ENCODE data around the gene FAM89B.

Gene FAM89B

GRCh38 chr11:65573391-65574079 is 1.2 kb downstream of the FAM89B start:
- DNase-seq (ENCODE audit: low read depth): no peak

DNA sequence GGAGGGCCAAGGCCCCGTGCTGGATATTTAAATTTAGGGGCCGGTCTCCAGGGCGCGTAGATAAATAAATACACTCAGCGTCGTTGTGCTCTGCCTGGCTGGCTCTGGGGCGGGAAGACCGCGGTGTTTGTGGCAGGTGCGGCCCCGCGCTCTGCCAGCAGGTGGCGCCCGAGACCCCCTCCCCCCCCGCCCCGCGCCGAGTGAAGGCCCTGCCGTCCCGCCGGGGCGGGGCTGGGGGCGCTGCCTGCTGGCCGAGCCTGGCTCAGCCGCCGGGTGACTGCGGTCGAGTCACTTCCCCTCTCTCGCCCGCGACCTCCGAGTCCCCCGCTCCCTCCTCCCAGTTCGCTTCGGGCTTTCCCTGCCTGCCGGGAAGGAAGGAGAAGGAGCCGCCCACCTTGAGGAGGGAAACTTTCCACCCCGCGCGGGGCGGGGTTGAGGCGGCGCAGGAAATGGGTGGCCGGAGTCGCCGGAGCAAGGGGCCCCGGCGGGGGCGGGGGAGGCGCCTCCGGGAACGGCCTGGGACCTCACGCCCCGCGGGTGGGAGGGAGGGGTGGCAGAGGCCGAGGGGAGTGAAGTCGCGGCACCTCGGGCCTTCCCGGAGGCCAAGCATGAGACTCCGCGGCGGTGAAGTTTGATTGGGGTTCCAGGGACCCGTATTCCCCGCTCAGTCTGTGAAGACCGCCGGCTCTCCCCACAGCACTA is 1.9 kb downstream of the FAM89B start:
- peak; percentile 98 for DNase-seq (ENCODE audit: low read depth)

GRCh38 chr11:65574811-65575567 is 2.7 kb downstream of the FAM89B start:
- DNase-seq (ENCODE audit: low read depth): no peak

DNA sequence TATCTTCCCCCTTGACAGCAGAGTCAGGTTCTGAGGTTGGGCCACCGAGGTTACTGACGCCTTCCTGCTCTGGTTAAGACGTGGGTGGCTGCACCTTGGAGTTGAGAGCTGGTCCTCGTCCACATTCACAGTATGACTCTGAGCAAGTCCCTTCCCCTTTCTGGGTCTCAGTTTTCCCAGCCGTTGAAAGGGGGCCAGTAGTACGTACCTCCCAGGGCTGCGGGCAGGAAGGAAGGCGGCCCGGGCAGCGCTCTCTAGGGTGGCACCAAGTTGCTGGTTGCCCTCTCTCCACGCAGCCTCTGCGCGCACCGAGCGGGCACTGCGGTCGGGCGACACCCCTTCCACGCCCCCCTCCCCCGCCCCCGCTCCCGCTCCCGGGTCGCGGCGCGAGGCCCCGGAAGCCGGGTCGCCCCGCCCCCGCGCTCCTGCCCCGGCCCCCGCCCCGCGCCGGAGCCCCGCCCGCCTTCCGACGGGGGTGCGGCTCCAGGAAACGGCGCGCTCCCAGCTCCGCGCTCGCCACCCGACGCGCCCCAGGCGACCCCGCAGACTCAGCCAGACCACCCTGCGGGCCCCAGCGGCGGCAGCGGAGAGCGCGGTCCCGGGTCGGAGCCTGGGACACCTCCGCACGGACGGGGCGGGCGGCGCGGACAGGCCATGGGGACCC is 3.4 kb downstream of the FAM89B start, which contains the start of gene EHBP1L1:
Gene EHBP1L1, plus strand, starts transcription at position 486 of the 664 bp plus-strand sequence. CDS start 250 bp downstream, outside the sequence.
- peak; percentile 65 for DNase-seq (ENCODE audit: low read depth)

DNA sequence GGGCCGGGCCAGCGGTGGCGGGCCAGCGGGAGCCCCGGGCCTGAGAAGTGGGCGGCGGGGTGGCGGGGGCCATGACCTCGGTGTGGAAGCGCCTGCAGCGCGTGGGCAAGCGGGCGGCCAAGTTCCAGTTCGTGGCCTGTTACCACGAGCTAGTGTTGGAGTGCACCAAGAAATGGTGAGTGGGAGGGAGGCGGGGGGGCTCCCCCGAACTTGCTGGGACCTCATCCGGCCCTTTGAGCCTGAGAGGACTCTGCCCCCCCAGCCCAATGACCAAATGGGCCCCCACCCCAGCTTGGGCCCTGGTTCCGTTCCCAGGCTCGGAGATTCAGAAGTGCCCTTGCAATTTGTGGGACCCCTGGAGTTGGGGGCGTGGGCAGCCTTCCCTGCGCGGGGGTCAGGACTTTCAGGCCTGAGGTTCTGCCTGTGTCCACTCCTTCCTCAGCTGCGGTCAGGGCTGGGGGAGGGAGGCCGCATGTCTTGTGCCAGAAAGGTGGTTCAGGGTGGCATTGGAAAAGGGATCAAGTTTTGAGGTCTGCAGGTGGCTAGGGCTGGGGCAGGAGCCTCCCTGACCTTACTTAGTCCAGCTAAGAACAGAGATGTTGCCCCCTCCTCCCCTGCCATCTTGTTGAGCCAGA is 4.0 kb downstream of the FAM89B start:
- DNase-seq (ENCODE audit: low read depth): no peak

GRCh38 chr11:65576867-65577755 is 4.8 kb downstream of the FAM89B start:
- peak; percentile 85 for DNase-seq (ENCODE audit: low read depth)

GRCh38 chr11:65577756-65578109 is 5.4 kb downstream of the FAM89B start:
- DNase-seq (ENCODE audit: low read depth): no peak

- DNase-seq (ENCODE audit: low read depth): no peak
Observed at GRCh38 chr11:65578134-65578533, 5.8 kb downstream of the FAM89B start.

DNA sequence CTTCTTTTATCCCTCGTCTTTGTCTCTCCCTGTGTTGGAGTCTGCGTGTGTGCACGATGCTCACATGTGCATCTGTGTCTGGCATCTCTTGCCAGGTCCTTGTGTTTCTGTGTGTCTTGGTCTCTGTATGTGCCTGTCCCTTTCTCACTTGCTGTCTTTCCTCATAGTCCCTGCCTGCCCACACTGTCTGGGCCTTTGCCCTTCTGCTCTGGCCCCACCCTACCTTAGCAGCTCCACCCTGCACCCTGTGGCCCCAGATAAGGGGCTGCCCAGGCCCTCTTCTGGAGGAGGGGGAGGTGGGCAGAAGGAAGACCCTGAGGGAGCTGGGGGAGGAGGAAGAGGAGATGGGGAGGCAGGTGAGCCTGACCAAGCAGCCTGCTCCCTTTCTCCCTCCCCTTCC is 6.3 kb downstream of the FAM89B start:
- DNase-seq (ENCODE audit: low read depth): no peak

GRCh38 chr11:65579291-65579690 is 7.0 kb downstream of the FAM89B start:
- DNase-seq (ENCODE audit: low read depth): no peak

DNA sequence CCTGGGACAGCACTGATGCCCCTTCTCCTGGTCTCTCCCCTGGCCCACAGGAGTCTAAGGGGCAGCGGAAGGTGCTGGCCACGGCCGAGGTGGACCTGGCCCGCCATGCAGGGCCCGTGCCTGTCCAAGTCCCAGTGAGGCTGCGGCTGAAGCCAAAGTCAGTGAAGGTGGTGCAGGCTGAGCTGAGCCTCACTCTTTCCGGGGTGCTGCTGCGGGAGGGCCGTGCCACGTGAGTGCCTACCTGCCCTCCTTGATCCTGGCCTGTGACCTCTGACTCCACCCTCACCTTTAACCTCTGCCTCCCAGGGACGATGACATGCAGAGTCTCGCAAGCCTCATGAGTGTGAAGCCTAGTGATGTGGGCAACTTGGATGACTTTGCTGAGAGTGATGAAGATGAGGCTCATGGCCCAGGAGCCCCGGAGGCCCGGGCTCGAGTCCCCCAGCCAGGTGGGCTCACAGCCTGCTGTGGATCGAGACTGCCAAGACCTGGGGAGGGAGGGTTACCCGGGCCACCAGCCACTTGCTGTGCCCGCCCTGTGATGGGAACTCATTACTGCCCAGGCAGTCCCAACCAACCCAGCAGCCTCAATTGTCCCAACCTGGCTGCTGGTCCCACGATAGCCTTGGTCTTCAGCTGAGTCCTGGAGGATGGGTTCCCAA is 7.8 kb downstream of the FAM89B start:
- DNase-seq (ENCODE audit: low read depth): no peak

GRCh38 chr11:65580756-65581155 is 8.4 kb downstream of the FAM89B start:
- no peak for DNase-seq (ENCODE audit: low read depth)

GRCh38 chr11:65581928-65582327 is 9.6 kb downstream of the FAM89B start:
- DNase-seq (ENCODE audit: low read depth): no peak

GRCh38 chr11:65583589-65583988 is 11.3 kb downstream of the FAM89B start:
- DNase-seq (ENCODE audit: low read depth): no peak

- no peak for DNase-seq (ENCODE audit: low read depth)
Observed at GRCh38 chr11:65584106-65584505, 11.8 kb downstream of the FAM89B start.

DNA sequence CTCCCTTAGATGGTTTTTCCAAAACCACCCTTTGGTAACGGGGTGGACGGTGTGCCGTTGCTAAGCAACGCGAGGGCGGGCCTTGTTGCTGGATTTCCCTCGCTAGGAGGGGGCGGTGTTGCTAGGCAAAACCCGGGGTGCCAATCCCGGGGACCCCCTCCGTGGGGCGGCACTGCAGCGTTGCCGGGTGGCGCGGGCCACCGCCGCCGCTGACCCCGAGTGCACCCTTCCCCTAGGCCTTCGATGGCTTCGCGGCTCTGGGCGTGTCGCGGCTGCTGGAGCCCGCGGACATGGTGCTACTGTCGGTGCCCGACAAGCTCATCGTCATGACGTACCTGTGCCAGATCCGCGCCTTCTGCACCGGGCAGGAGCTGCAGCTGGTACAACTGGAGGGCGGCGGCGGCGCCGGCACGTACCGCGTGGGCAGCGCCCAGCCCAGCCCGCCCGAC is 12.4 kb downstream of the FAM89B start:
- no peak for DNase-seq (ENCODE audit: low read depth)

DNA sequence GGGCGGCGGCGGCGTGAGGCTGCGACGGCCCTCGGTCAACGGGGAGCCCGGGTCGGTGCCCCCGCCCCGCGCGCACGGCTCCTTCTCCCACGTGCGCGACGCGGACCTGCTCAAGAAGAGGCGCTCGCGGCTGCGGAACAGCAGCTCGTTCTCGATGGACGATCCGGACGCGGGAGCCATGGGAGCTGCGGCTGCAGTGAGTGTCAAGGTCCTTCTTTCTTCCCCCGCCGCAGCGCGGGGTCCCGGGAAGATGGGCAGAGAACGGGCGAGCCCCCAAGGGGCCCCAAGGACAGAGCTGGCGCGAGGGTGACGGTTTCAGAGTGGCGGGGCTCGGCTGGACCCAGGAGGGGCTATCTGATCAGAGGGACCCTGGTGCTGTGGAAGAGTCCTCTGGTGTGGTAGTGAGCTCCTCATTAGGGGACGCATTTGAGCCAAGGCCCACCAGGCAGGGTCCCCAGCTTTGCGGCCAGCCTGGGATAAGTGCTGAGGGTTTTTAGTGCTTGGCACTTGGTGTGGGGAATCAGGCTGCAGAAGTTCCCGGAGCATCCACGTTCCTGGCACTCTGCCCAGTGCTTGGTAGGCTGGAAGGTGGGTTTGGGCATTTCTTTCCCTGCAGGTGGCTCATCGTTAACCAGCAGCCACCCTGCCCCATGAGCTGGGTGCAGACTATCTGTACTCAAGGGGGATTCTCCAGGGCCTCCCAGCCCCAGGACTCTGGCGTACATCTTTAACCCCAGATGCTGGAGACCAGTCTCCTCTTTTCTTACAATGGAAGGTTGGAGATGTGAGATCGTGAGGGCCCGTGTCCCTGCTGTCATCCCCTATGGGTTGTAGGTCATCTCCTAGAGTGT is 13.3 kb downstream of the FAM89B start:
- DNase-seq (ENCODE audit: low read depth): no peak

GRCh38 chr11:65586247-65586630 is 13.9 kb downstream of the FAM89B start:
- no peak for DNase-seq (ENCODE audit: low read depth)

DNA sequence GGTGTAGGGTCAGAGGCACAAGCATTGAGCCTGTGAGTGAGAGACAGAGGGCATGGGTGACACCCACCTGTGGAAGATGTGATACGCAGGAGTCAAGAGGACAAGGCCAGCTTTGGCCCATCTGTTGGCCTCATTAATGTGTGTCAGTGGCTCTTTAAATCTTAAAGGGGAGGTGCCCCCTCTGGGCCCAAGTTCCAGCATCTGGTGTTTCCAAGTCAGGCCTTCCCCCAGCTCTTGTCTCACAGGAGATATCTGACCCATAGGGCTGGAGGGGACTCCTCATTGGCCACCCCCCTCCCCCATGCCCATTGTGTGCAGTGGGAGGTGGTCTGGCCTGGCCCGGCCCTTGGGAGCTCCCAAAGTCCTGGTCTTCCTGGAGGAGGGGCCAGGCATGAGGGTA is 14.3 kb downstream of the FAM89B start:
- DNase-seq (ENCODE audit: low read depth): peak; percentile 73
